K562 (cell line): ENCODE data around the gene MLKL. TPM values are rescaled to one million over a fixed set of nuclear protein-coding genes. Genes with fewer than 3 reads are reported as not detected.

Source experiments
- ATAC-seq: fragments of 200-7000 bp; cut with Tn5 transposase; 3 replicates; pipeline ENCODE4 v1.9.1; 2020; ENCODE audit warnings: moderate library complexity
- BruUV-seq: library from RNA; stranded (reverse); fragments of 400-500 nt; replicated peaks from 2 replicates; lab custom pipeline; 2021; lab: Mats Ljungman, UMichigan
- CTCF ChIA-PET: fragments of 300-600 bp; formaldehyde crosslinking; extraction: SDS; loops from one replicate; lab custom pipeline; 2021; ENCODE audit warnings: low intra/inter-chr PET ratio; lab: Yijun Ruan, JAX
- POLR2A ChIA-PET: fragments of 300-600, 350-650 bp; sonication (Branson Sonifier 250); formaldehyde crosslinking; extraction: SDS; loops from one replicate; lab custom pipeline; 2021; ENCODE audit warnings: antibody characterized with exemption, inconsistent platforms; lab: Yijun Ruan, JAX
- DNase-seq, 4 experiments: peaks; one replicate each; pipeline versions ENCODE4 v3.0.0 to v3.0.0-alpha.2; 2011 to 2018; ENCODE audit warnings: low spot score in 3 of 4, mixed read lengths in 3 of 4; ENCODE audit errors: extremely low read depth in 1 of 4
- FAIRE-seq: peaks from 2 replicates; lab custom pipeline; 2011; peaks lifted over from hg19 to GRCh38; lab: Jason Lieb, UNC
- H2AFZ ChIP-seq: 2 replicates; pipeline ENCODE4 v1.6.0; 2011; ENCODE audit warnings: low read depth, low read length, control low read depth, inconsistent platforms
- H3K27ac ChIP-seq: fragments of 200-600 bp; 3 replicates; pipeline ENCODE4 v1.8.0; 2011; ENCODE audit warnings: low read depth, mild to moderate bottlenecking, control low read depth, inconsistent platforms, low read length, moderate library complexity, mixed read lengths; ENCODE audit errors: extremely low read depth
- H3K27me3 ChIP-seq, 2 experiments: fragments of 300-600 bp in 1 of 2; 2 replicates in 1 of 2; 3 replicates in 1 of 2; pipeline versions ENCODE4 v1.6.0 to v1.8.0; 2011; ENCODE audit warnings: inconsistent platforms in 2 of 2, low read length in 2 of 2, mild to moderate bottlenecking in 1 of 2, mixed read lengths in 1 of 2, moderate library complexity in 1 of 2; ENCODE audit not compliant: control insufficient read depth in 2 of 2, insufficient read depth in 2 of 2
- H3K36me3 ChIP-seq: fragments of 300-600 bp; 3 replicates; pipeline ENCODE4 v1.8.0; 2011; ENCODE audit warnings: mild to moderate bottlenecking, low read length, inconsistent platforms; ENCODE audit not compliant: control insufficient read depth, insufficient read depth
- H3K4me1 ChIP-seq, 2 experiments: fragments of 200-600 bp in 1 of 2; replicated peaks in 1 of 2; 2 replicates in 1 of 2; 3 replicates in 1 of 2; pipeline versions ENCODE4 v1.5.1 to v1.8.0; 2011; ENCODE audit warnings: inconsistent platforms in 2 of 2, low read length in 2 of 2, mild to moderate bottlenecking in 1 of 2, mixed read lengths in 1 of 2, moderate library complexity in 1 of 2; ENCODE audit not compliant: control insufficient read depth in 2 of 2, insufficient read depth in 2 of 2
- H3K4me2 ChIP-seq: 2 replicates; pipeline ENCODE4 v1.6.1; 2011; ENCODE audit warnings: low read length, control low read depth, inconsistent platforms, mixed read lengths; ENCODE audit not compliant: insufficient read depth
- H3K4me3 ChIP-seq: fragments of 200-600 bp; sonication (generic), shearing (Covaris generic); 2 replicates; pipeline ENCODE4 v1.5.1; 2016; ENCODE audit warnings: control low read depth, inconsistent platforms
- H3K79me2 ChIP-seq: fragments of 200-600 bp; 3 replicates; pipeline ENCODE4 v1.8.0; 2011; ENCODE audit warnings: low read length, inconsistent platforms; ENCODE audit not compliant: control insufficient read depth, insufficient read depth
- H3K9ac ChIP-seq, 2 experiments: 2 replicates each; pipeline versions ENCODE4 v1.6.0 to v1.6.1; 2011; ENCODE audit warnings: low read depth in 2 of 2, low read length in 2 of 2, control low read depth in 1 of 2, inconsistent platforms in 1 of 2, mild to moderate bottlenecking in 1 of 2, mixed read lengths in 1 of 2; ENCODE audit not compliant: insufficient read depth in 1 of 2
- H3K9me1 ChIP-seq: one replicate; pipeline ENCODE4 v1.6.0; 2011; ENCODE audit warnings: inconsistent platforms, mild to moderate bottlenecking, low read length, moderate library complexity; ENCODE audit not compliant: control insufficient read depth, insufficient read depth
- H3K9me3 ChIP-seq: replicated peaks from 2 replicates; pipeline ENCODE4 v1.5.1; 2011; ENCODE audit warnings: low read depth, low read length, inconsistent platforms; ENCODE audit not compliant: control insufficient read depth, insufficient read depth
- H4K20me1 ChIP-seq: replicated peaks from 2 replicates; pipeline ENCODE4 v1.6.1; 2011; ENCODE audit warnings: low read length, inconsistent platforms, mixed read lengths; ENCODE audit not compliant: control insufficient read depth, insufficient read depth
- PATZ1 ChIP-seq: fragments of 250-450 bp; sonication (Bioruptor Pico); IDR thresholded peaks from 2 replicates; pipeline ENCODE4 v1.5.0; 2020; ENCODE audit warnings: mild to moderate bottlenecking, borderline replicate concordance
- PHF21A ChIP-seq: fragments of 450-650 bp; IDR thresholded peaks from 2 replicates; pipeline ENCODE4 v1.6.1; 2017; ENCODE audit warnings: low read depth, borderline replicate concordance
- SMAD3 ChIP-seq: fragments of 450-650 bp; formaldehyde crosslinking; conservative IDR thresholded peaks from 2 replicates; pipeline ENCODE4 v1.4.0; 2020; ENCODE audit warnings: mild to moderate bottlenecking
- SRF ChIP-seq, 2 experiments: fragments of 250-450, 450-650 bp in 1 of 2; sonication (Bioruptor Pico) in 1 of 2; sonication (generic) in 1 of 2; formaldehyde crosslinking; IDR thresholded peaks; 2 replicates each; pipeline versions ENCODE4 v1.5.0 to v1.5.1; 2020 to 2022; ENCODE audit warnings: mild to moderate bottlenecking in 1 of 2, missing genetic modification reagents in 1 of 2
- ZNF184 ChIP-seq: sonication (generic); formaldehyde crosslinking; IDR thresholded peaks from 2 replicates; pipeline ENCODE4 v1.5.0; 2020; ENCODE audit warnings: missing genetic modification reagents
- WGBS: fragments of 100-300 bp; shearing (Covaris generic); methylation state at CpG from one replicate; pipeline ENCODE4 v1.1.6; 2016; ENCODE audit warnings: low coverage, mixed read lengths; ENCODE audit not compliant: insufficient coverage; ENCODE audit errors: missing lambda C conversion rate; 5-methylcytosine and 5-hydroxymethylcytosine counted together
- in situ Hi-C: fragments of 300-500 bp; cut with MboI; formaldehyde crosslinking; loops from 4 replicates; pipeline ENCODE4 v1.15.0; 2018; ENCODE audit warnings: inconsistent platforms, mixed read lengths
- intact Hi-C: fragments of 100-400 bp; cut with micrococcal nuclease; formaldehyde crosslinking; loops from 2 replicates; pipeline ENCODE4 v1.14.2; 2022
- polyA plus RNA-seq, 8 experiments: library from polyadenylated mRNA; depleted of rRNA in 4 of 8; stranded (reverse) in 5 of 8; unstranded in 3 of 8; fragments of >200 nt; fragmentation: Nextera tagmentation in 2 of 8; fragmentation: Illumina TruSeq in 1 of 8; extraction: Ambion mirVana in 2 of 8; extraction: Trizol in 1 of 8; gene quantifications; 2 replicates each; pipeline versions ENCODE4 v1.2.1 to v1.2.3, GENCODE V29; 2011 to 2014; ENCODE audit warnings: inconsistent platforms in 1 of 8, missing spikeins in 1 of 8
- total RNA-seq, 7 experiments: library from RNA; depleted of rRNA in 6 of 7; stranded (reverse); fragments of >200 nt in 6 of 7; fragmentation: Illumina TruSeq in 2 of 7; extraction: Trizol in 2 of 7; gene quantifications; 2 replicates each; pipeline versions ENCODE4 v1.2.1 to v1.2.3, GENCODE V29; 2011 to 2021; ENCODE audit warnings: low replicate concordance in 1 of 7

MLKL gene
- total and polyA plus RNA-seq, 9 of the 15 experiments (the other 6 are each of a cell fraction or from before 2014, with no cell fraction given), result 1.6 to 6.1 (median 4.8) TPM

- TF ChIP-seq SMAD3, result no peak
- TF ChIP-seq, all 486 proteins: peak for 0
Observed at GRCh38 chr16:74721716-74722115, 21.1 kb upstream of the MLKL start (continued).

GRCh38 chr16:74720579-74720978 is 19.9 kb upstream of the MLKL start:
- Histone ChIP-seq H3K9me1 (no peaks in the 10 kb centered on the region), H3K27ac (no peak overlapping the region), H3K9me3 (no peaks in the 10 kb centered on the region), H3K27me3 (peaks cover 31 to 69% of the 10 kb centered on the region in 2 experiments; a peak in 4 of 5 replicates), H2AFZ (no peak overlapping the region), H3K4me1 (peaks cover 0 to 12% of the 10 kb centered on the region in 2 experiments; a peak in 3 of 5 replicates), H3K9ac (no peak overlapping the region)
- CTCF ChIA-PET, result no interaction called here
- intact Hi-C loops, result no loop called here
- TF ChIP-seq ZNF184 (no peak), PATZ1 (CRISPR knock-in tag) (no peak), PHF21A (no peak), SRF (CRISPR knock-in tag; IDR thresholded peaks at IDR 0.05) (peak in 1 of 2 experiments; percentile 52; a peak in 1 of 4 replicates)
- TF ChIP-seq, all 486 proteins: peak for 1
- POLR2A ChIA-PET, result interaction anchor here (0.8 to 1.1 kb wide), 2 partner anchors 11 to 160 kb away, joined by 3 to 4 read pairs; no protein-coding TSS in a partner anchor
- ATAC-seq, result no peak
- Histone ChIP-seq H3K4me2 (no peak overlapping the region), H4K20me1 (no peaks in the 10 kb centered on the region), H3K79me2 (no peaks in the 10 kb centered on the region), H3K4me3 (no peak overlapping the region), H3K36me3 (no peaks in the 10 kb centered on the region)
- no peak for FAIRE-seq
- DNase-seq, result no peak
- in situ Hi-C loops, result loop anchor here (25.0 kb wide), 1 partner anchor 417 kb away; the partner anchor contains the start of gene ZFP1
- no TSS peak for BruUV-seq
- WGBS, result 4% methylated on average over 5 of the region's 5 CpGs
